ENCODE measurements around the gene LINC01488.

LINC01488 gene

DNA sequence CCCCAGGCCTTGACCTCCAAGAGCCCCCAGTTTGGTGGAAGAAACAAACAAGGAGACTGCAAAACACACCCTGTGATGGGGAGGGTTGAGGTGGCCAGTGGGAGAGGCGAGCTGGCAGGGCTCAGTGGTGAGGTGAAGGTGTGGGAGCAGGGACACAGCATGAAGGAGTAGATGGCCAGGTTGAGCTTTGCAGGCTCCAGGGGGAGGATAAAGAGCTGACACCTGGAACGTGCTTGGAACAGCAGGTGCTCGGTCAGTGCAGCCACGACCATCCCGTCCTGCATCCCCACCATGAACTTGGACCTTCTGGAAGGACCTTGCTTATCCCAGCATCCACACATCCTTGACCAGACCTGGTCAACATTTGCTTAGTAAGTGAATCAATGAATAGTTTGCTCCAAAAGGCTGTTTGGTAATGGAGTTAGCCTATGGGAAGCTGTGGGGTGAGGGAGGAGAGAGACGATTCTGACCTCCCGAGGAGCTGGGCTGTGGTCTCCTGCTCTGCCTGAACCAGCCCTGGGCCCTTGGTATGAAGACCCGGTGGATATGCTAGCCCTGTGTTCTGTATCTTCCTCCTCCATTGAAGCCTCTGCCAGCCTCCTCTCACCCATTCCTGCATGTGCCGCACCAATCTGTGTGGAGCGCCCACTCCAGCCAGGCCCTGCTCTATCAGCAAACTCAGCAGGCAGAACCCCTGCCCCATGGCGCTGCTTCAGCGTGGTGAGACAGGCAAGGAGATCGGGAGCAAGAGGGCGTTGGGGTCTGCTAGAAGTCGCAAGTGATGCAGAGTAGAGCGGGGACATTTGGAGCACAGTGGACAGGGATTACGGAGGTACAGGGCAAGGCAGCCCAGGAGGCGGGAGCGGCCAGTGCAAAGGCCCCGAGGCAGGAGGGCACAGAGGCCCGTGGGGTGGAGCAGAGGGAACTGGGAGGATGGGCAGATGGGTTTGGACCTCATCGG lies 9.9 kb downstream of the LINC01488 start:
- DNase-seq (ENCODE audit: low read depth in 2 of 3, low spot score in 1 of 3), result no peak

DNA sequence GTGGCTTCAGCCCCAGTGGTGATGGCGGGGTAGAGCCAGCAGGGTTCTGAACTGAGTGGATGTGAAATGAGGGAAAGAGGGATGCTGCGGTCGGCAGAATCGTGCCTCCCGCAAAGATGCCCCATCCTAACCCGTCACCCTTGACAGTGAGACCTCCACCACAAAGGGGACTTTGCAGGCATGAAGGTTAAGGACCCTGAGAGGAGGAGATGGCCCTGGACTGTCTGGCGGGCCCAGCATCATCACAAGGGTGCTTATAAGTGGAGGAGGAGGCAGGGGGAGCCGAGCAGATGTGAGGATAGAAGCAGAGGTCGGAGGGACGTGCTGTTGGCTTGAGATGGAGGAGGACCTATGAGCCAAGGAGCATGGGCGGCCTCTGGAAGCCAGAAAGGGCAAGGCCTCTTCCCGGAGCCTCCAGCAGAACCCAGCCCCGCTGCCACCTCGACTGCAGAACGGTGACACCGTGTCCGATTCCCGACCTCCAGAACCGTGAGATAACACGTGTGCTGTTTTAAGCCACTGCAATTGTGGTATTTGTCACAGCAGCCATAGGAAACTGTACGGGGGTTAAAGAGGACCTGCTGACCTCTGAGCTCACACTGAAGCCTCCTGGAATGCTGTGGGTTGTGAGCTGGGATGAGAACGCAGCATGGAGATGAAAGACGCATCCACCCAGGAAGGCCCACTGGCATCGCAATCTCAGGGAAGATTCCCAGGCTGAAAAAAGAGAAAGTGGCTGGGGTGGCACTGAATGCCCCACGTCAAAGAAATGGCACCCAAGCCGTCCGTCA lies 10.9 kb downstream of the LINC01488 start:
- DNase-seq (ENCODE audit: low read depth in 2 of 3, low spot score in 1 of 3), result no peak

DNA sequence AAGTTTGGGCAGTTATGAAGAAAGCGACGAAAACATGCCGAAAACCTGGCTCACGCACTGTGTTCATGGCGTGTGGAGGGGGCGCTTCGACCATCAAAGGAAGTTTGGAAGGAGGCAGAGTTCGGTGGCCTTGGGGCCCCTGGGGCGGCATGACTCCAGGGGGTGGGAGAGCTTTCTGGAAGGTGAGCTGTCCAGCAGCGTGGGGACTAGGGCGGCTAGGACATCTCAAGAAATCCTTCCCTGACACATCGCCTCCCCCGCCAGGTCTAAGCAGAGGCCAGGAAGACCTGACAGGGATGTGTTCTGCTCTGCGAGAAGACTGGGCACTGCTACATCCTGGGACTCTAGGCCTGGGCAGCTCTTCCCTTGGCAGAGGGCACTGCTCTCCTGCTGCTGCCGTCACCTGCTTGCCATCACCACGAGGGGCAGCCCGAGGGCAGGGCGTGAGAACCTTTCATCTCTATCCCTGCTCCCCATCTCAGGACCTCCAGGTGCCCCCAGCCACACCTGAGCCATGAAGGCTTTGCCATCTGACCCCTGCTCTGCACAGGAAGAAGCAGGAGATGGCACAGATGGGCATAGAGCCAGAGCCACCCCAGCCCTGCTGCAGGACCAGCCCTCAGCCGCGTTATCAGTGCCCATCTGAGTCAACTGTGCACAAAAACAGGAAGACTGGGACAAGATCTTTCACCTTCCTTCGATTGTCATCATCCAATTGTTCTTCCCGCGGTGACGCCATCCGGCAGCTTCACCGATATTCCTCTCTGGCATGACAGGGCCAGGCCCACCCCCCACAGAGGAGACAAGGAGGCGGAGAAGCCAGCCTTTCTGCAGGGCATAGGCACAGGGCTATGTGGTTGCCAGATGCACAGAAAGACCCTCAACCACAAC lies 12.7 kb downstream of the LINC01488 start:
- no peak for DNase-seq (ENCODE audit: low read depth in 2 of 3, low spot score in 1 of 3)

DNA sequence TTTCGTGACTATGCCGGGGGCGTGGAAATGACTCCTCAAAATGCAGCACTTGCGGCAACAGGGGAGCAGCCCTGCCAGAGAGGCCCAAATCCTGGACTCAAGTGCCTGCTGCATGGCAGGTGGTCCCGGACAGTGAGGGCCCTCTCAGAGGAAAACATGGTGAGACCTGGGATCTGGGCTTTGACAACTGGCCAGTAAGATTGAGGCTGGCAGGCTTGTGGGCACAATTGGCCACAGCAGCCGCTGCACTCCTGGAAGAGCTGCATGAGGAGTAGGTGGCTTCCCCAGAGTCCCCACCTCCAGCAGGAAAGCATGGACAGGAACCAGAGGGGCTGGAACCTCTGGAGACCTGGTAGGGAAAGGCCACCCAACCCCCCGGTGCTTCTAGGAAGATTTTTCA lies 13.4 kb downstream of the LINC01488 start:
- DNase-seq (ENCODE audit: low read depth in 2 of 3, low spot score in 1 of 3), result no peak

DNA sequence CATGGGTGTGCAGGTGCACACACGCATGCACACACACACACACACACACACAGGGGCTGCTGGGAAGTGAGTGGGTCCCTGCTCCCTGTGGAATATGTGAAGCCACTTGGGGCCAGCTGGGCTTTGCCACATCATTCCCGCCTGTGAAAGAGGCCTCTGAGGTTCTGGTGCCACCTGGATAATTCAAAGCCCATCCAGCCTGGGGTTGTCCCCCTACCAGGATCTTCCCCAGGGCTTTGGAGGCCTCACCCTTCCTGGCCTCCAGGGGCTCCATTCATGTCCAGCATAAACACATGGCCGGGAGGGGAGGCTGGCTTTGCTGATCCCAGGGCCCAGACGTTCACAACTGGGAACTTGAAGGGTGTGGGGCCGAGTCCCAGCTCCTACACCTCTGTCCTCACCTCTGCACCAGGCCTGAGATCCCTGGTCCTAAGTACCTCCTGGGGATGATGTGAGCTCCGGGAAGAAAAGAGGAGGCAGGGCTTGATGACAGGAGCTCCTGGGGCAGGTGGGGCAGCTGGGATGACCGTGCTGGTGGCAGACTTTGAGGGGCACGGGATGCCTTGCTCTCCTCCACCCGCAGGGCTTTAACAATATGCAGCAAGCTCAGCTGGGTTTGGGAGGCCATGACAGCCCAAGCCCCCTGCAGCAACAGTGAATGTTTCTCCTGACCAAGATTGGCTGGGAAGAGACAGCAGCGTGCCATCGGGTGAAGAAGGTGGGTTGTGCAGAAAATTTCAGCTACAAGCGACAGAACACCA lies 14.2 kb downstream of the LINC01488 start:
- no peak for DNase-seq (ENCODE audit: low read depth in 2 of 3, low spot score in 1 of 3)

DNA sequence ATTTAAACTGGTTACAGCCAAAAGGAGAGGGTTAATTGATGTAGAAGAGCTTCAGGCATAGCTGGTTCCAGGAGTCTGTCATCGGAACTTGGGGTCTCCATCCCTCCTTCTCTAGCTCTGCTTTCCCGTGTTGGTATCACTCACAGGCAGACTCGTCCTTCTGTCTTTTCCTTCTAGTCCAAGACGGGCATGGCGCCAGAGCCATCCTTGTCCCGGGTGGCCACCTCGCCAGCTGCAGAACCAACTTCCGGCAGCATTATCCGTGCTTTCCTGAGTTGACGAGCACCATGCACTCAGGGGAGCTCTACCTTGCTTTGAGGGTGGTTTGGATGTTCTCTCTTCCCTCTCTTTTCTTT lies 14.7 kb downstream of the LINC01488 start:
- DNase-seq (ENCODE audit: low read depth in 2 of 3, low spot score in 1 of 3), result no peak

DNA sequence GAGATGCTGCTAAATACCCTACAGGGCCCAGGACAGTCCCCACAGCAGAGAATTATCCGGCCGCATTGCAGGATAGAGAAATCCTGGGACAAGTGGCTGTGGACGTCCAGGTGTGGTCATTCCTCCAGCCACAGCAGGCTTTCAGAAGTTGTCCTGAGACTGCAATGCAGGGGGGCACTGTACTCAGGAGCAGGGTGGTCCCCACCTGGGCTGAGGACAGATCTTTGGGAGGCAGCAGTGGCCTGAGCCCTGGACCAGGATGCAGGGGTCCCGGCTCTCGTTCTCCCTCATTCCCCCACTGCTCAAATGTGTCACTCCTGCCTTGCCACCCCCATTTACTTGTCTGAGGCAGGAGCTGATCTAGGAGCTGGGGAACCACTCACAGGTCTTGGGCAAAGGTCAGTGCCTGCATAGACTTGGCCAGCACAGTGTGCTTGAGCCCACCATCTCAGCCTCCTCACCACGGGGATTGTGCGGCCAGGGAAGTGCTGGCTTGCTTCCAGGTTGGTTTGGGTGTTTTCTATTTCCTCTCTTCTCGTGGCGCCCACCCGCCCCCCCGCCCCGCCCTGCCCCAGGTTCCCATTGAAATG lies 15.3 kb downstream of the LINC01488 start:
- no peak for DNase-seq (ENCODE audit: low read depth in 2 of 3, low spot score in 1 of 3)

DNA sequence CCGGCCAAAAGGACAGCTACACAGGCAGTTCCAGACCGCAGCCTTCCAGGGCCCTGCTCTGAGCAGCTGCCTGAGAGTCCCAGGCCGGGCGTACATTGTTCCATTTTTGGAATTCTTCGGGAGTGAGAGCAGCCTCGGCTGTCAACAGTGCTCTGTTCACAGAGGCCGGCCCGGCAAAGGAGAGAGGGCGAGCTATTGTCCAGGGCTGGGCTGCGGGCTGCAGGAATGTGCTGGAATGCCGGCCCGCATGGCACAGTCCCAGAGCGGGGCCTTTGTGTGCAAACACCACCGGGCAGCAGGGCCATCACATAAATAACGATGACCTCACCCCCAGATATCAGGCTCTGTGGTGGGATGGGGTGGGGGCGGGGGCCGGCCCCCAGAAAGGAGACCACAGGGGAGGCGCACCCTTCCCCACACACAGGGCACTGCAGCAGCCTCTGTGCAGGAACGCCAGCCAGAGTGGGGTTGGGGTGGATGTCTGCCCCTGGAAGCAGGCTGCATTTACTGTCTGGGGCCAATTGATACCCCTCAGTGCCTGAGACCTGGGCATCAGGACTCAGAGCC lies 15.8 kb downstream of the LINC01488 start:
- DNase-seq (ENCODE audit: low read depth in 2 of 3, low spot score in 1 of 3), result no peak

DNA sequence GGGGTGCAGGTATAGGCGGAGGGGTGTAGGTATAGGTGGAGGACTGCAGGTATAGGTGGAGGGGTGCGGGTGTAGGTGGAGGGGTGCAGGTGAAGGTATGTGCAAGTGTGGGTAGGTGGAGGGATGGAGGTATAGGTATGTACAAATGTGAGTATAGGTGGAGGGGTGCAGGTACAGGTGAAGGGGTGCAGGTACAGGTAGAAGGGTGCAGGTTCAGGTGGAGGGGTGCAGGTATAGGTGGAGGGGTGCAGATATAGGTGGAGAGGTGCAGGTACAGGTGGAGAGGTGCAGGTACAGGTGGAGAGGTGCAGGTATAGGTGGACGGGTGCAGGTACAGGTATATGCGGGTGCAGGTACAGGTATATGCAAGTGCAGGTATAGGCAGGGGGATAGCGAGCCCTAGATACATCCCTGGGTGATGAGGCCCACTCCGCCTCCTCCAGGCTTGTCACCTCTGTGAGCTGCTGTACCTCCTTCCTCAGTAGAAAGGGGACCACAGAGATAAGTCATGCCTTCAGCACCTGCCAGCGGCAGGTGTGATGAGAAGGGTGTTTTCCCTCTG lies 17.2 kb downstream of the LINC01488 start:
- no peak for DNase-seq (ENCODE audit: low read depth in 2 of 3, low spot score in 1 of 3)

DNA sequence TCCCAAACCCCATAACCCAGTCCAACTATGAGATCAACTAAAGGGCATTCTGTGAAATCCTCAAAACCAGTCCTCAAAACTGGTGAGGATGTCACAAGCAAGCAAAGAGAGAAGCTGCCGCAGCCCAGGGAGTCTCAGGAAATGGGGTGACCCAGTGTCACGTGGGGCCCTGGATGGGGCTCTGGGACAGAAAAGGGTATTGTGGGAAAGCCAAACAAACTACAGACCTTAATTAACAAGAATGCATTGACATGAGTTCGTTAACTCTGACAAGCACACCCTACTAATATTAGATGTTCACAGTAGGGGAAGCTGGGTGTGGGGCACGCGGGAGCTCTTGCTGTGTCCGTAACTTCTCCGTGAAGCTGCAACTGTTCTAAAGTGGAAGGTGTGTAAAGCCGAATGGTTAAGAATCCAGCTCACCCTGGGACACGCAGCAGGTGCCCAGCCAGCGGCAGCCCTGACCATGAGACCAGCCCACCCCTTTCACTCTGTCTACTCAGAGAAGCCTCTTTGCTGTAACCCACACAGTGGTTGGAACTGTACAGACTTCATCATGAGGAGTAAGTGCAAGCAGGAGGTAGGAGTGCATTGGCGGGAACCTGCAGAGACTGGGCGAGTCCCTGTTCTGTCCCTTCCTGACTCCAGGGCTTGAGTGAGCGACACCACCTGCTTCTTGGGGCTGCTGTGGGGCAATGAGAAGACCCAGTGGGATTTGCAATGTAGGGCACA lies 17.9 kb downstream of the LINC01488 start:
- no peak for DNase-seq (ENCODE audit: low read depth in 2 of 3, low spot score in 1 of 3)

DNA sequence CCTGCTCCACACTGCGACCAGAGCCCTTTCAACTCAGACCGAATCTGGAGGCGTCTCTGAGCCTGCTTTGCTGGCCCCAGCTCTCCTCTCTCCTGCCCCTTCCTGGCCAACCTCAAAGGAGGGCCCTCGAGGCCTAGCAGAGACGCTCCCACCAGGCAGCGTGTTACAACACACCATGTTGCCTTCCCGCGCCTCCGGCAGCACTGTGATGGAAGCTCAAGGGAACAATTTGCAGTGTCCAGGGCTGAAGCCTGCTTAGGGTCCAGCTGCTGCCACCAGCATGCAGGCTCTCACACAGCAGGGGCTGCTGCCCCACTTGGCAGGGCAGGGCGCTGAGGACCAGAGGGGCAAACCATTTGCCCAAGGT lies 18.4 kb downstream of the LINC01488 start:
- no peak for DNase-seq (ENCODE audit: low read depth in 2 of 3, low spot score in 1 of 3)

DNA sequence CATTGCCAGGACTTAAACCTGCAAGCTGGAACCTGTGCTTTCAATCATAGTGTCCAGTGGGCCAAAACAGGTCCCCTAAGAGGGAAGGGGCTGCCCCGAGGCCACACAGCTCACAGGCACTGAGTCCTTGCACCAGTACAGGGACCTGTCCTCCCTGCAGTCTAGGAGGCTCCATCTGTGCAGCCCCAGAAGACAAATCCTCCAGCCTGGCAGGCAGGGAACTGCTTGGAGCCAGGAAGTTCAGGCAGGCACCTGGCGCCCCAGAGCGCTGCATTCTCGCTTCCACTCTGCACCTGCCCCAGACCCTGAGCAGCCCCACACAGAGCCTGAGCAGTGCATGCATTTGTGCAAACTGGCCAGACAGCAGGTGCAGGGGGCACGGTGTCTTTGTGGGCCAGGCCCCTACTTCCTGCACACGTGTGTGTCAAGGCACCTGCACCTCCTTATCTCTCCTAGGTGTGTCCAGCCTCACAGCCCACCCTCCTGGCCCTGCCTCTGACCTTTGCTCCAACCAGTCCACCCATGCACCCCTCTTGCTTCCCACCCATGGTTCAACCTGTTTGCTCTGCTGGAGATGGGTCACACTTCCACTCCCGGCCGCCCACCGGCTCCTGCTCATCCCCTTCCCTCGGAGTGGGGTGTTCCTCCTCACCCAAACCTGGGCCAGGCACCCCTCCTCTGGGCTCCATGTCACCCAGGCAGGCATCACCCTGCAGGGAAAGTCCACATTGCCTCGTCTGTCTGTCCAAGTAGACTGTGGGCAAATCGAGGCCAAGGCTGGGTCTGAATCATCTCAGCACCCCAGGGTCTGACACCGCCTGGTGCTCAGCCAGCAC lies 19.0 kb downstream of the LINC01488 start:
- no peak for DNase-seq (ENCODE audit: low read depth in 2 of 3, low spot score in 1 of 3)

DNA sequence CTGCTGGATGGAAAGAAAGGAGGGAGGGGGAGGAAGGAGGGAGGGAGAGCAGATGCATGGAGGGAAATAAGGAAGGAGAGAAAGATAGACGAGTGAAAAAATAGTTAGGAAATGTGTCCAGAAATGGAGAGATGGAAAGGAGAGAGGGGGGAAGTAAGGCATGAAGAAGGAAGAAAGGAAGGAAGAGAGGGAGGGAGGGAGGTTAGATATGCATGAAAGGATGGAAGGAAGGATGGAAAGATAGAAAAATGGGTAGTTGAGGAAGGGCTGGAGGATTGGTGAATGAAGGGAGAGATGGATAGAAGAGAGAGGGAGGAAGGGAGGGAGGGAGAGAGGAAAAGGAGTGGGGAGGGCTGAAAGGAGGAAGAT lies 19.6 kb downstream of the LINC01488 start:
- no peak for DNase-seq (ENCODE audit: low read depth in 2 of 3, low spot score in 1 of 3)

DNA sequence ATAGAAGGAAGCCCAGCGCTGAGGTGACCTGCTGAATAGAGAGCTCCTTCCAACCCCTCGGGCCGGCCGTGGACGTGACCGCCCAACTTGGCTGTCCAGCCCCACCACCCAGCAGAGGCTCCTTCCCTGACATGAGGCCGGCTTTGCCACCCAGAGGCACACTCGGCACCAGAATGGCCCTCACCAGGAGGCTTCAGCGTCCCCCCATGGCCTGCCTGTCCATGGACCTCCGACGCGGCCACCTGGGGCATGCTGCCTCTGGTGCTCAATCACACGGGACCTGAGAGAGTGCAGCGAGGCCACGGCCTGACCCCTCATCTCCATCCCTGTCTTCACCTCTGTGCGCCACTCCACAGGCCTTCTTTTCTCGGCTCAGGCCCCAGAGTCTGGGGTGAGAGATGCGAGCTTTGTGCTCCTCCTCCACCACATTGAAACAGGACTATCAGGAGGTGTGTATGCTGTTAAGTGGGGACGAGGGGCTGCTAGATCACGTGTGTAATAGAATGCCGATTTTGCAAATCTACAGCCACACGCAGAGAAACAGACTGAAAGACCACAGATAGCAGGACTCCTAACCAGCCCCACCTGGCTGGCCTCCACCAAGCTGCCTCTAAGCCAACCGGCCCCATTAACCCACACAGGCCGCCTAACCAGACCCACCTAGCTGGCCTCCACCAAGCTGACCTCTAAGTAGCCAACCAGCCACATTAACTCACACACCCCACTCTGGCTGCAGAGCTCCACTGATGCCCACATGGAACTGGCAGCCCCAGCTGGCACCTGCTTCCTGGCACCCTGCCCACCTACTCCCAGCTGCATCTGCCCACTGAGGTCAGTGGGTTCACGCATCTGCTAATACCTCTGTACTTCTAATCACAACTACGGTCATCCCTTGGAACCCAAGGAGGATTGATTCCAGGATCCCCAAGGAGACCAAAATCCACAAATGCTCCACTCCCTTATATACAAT lies 20.7 kb downstream of the LINC01488 start:
- DNase-seq (ENCODE audit: low read depth in 2 of 3, low spot score in 1 of 3), result no peak

DNA sequence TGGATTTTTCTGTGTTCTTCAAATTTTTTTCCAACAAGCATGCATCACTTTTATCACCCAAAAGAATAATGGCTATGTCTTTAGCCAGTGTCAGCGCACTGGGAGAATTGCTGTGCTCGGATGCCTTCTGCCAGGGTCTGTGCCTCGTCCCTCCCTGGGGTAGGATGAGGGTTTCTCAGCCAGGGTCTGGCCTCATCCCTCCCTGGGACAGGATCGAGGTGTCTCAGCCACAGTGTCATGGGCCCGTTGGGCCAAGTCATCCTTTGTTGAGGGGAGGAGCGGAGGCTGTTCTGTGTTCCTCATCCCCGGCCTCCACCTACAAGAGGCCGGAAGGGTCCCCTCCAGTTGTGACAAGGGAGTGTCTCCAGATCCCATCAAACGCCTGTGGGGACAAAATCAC lies 22.7 kb downstream of the LINC01488 start:
- DNase-seq (ENCODE audit: low read depth in 2 of 3, low spot score in 1 of 3), result no peak

DNA sequence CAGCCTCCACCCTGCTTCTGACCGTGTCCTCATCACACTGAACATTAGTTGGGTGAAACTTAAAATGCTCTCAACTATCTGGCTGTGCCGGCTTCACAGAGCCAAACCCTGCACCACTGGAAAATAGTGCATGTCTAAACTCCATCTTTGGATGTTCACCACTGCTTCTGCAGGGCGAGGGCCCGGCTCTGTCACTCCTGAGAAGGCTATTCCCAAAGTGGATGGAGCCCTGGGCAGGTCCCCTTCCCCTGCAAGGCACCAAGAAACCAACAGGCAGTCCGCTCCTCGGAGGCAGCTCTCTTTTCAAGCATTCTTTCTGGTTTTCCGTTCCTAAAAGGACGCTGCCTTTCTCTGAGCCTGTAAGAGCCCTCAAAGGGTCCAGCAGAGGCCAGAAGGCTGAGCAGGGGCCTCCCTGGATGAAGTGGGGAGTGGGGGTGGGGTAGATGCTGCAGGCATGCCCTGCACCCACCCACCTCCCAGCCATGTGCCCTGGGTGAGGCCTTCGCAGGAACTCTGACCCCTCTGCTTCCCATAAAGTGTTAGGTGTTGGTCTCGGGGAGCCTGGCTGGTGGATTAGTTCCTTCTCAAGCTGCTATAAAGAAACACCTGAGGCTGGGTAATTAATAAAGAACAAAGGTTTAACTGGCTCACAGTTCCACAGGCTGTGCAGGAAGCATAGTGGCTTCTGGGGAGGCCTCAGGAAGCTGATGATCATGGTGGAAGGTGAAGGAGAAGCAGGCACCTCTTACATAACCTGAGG lies 23.3 kb downstream of the LINC01488 start:
- DNase-seq (ENCODE audit: low read depth in 2 of 3, low spot score in 1 of 3), result no peak

Measured in stimulated activated CD4-positive, alpha-beta T cell treated with anti-CD3 and anti-CD28 coated beads, Interleukin-12 subunit alpha, Interleukin-12 subunit beta, amount 100 ng/mL, for 48 hours (primary cell).